ENCODE data around the gene MCRIP2. TPM values are rescaled to one million over a fixed set of nuclear protein-coding genes. Genes with fewer than 3 reads are reported as not detected.

Gene MCRIP2
- total and polyA plus RNA-seq, 4 donors: 10.4 to 28.9 (median 18.8) TPM

- ATAC-seq (ENCODE audit: low FRiP score) (no peak), DNase-seq (no peak)
- H3K4me3 ChIP-seq (ENCODE audit: low read length in 2 of 2): no peak overlapping the region
- H3K9me3 ChIP-seq (ENCODE audit: control insufficient read depth, low read length): no peaks in the 10 kb centered on the region
- no peaks in the 10 kb centered on the region for H3K27me3 ChIP-seq (ENCODE audit: control insufficient read depth in 1 of 2, insufficient read depth in 2 of 2, low read length in 1 of 2)
- H3K36me3 ChIP-seq (ENCODE audit: control insufficient read depth in 1 of 2, insufficient read depth in 2 of 2, low read length in 1 of 2): no peaks in the 10 kb centered on the region
- H3K27ac ChIP-seq (ENCODE audit: low read depth in 1 of 2, low read length in 2 of 2): no peak overlapping the region
- intact Hi-C loops (cut with DNase I): no loop called here
- H3K4me1 ChIP-seq (ENCODE audit: control insufficient read depth in 1 of 2, insufficient read depth in 2 of 2, low read length in 2 of 2): no peaks in the 10 kb centered on the region
- 93 to 95% methylated on average over 13 of the region's 13 CpGs for WGBS, 2 donors
Observed at GRCh38 chr16:643050-643368, 1.4 kb downstream of the MCRIP2 start.

DNA sequence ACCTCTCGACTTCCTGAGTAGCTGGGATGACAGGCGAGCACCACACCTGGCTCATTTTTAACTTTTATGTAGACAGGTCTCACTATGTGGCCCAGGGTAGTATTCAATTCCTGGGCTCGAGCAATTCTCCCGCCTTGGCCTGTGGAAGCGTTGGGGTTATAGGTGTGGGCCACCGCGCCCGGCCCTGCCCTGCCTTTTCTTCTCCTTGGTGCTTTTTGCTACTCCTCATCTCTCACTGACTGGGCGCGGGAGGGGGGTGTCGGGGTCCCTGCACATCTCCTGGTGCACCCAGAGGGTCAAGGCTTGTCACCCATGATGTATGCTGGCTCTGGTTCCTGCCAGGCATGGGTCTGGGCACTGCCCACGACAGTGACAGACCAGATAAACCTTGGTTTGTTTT lies 2.9 kb downstream of the MCRIP2 start:
- H3K9me3 ChIP-seq (ENCODE audit: control insufficient read depth, low read length): no peaks in the 10 kb centered on the region
- intact Hi-C loops (cut with DNase I): no loop called here
- ATAC-seq (ENCODE audit: low FRiP score) (no peak), DNase-seq (no peak)
- 88 to 90% methylated on average over 12 of the region's 12 CpGs for WGBS, 2 donors
- H3K36me3 ChIP-seq (ENCODE audit: control insufficient read depth in 1 of 2, insufficient read depth in 2 of 2, low read length in 1 of 2): no peaks in the 10 kb centered on the region
- no peak overlapping the region for H3K27ac ChIP-seq (ENCODE audit: low read depth in 1 of 2, low read length in 2 of 2)
- no peak overlapping the region for H3K4me3 ChIP-seq (ENCODE audit: low read length in 2 of 2)
- no peaks in the 10 kb centered on the region for H3K27me3 ChIP-seq (ENCODE audit: control insufficient read depth in 1 of 2, insufficient read depth in 2 of 2, low read length in 1 of 2)
- no peaks in the 10 kb centered on the region for H3K4me1 ChIP-seq (ENCODE audit: control insufficient read depth in 1 of 2, insufficient read depth in 2 of 2, low read length in 2 of 2)

DNA sequence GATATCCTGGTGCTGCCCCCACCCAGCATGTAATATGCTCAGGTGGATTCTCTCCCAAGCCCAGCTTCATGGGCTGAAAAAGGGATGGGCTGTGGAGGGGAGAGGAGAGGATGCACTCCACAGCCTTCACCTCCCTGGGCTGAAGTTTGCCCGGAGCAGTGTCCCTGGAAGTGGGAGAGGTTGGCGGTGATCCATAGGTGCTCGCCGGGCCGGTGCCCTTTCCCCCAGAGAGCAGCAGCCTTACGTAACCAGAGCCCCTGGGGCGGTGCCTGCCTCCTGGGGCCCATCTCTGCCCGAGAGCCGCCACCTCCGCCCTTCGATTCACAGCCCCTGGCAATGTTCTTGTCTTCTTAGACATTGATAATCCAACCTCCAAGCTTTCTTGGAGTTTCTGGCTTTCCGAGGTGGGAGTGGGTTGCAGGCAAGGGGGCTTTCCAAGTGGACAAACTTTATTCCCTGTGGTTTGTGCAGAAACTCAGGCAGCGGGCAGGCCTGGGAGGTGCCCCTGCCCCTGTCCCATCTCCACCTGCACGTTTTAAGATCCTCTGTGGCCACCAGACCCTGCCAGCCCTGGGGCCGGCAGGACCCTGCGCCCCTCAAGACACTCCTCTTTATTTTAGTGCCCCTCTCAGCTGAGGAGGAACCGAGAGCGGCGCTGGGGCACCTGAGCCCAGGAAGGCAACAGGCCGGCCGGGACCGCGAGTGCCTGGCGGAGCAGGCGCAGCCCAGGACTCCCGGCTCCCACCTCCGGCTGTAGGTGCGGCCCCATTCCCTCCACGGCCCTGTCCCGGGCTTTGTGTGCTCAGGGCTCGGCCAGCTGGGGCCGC lies 4.4 kb downstream of the MCRIP2 start:
- Histone ChIP-seq H3K4me3 (ENCODE audit: low read length in 2 of 2) (no peak overlapping the region), H3K9me3 (ENCODE audit: control insufficient read depth, low read length) (no peaks in the 10 kb centered on the region), H3K27ac (ENCODE audit: low read depth in 1 of 2, low read length in 2 of 2) (no peak overlapping the region), H3K36me3 (ENCODE audit: control insufficient read depth in 1 of 2, insufficient read depth in 2 of 2, low read length in 1 of 2) (no peaks in the 10 kb centered on the region), H3K27me3 (ENCODE audit: control insufficient read depth in 1 of 2, insufficient read depth in 2 of 2, low read length in 1 of 2) (no peaks in the 10 kb centered on the region), H3K4me1 (ENCODE audit: control insufficient read depth in 1 of 2, insufficient read depth in 2 of 2, low read length in 2 of 2) (no peaks in the 10 kb centered on the region)
- no peak for DNase-seq
- ATAC-seq (ENCODE audit: low FRiP score): no peak
- intact Hi-C loops (cut with DNase I): no loop called here
- WGBS, 2 donors: 75 to 79% methylated on average over 32 of the region's 32 CpGs

- ATAC-seq (ENCODE audit: low FRiP score): no peak
- no peaks in the 10 kb centered on the region for H3K36me3 ChIP-seq (ENCODE audit: control insufficient read depth in 1 of 2, insufficient read depth in 2 of 2, low read length in 1 of 2)
- DNase-seq: no peak
- H3K4me3 ChIP-seq (ENCODE audit: low read length in 2 of 2): no peak overlapping the region
- H3K9me3 ChIP-seq (ENCODE audit: control insufficient read depth, low read length): no peaks in the 10 kb centered on the region
- intact Hi-C loops (cut with DNase I): no loop called here
- H3K27me3 ChIP-seq (ENCODE audit: control insufficient read depth in 1 of 2, insufficient read depth in 2 of 2, low read length in 1 of 2): no peaks in the 10 kb centered on the region
- no peaks in the 10 kb centered on the region for H3K4me1 ChIP-seq (ENCODE audit: control insufficient read depth in 1 of 2, insufficient read depth in 2 of 2, low read length in 2 of 2)
- H3K27ac ChIP-seq (ENCODE audit: low read depth in 1 of 2, low read length in 2 of 2): no peak overlapping the region
- WGBS, 2 donors: 80 to 84% methylated on average over 22 of the region's 22 CpGs
Observed at GRCh38 chr16:646679-647172, 5.1 kb downstream of the MCRIP2 start.

DNA sequence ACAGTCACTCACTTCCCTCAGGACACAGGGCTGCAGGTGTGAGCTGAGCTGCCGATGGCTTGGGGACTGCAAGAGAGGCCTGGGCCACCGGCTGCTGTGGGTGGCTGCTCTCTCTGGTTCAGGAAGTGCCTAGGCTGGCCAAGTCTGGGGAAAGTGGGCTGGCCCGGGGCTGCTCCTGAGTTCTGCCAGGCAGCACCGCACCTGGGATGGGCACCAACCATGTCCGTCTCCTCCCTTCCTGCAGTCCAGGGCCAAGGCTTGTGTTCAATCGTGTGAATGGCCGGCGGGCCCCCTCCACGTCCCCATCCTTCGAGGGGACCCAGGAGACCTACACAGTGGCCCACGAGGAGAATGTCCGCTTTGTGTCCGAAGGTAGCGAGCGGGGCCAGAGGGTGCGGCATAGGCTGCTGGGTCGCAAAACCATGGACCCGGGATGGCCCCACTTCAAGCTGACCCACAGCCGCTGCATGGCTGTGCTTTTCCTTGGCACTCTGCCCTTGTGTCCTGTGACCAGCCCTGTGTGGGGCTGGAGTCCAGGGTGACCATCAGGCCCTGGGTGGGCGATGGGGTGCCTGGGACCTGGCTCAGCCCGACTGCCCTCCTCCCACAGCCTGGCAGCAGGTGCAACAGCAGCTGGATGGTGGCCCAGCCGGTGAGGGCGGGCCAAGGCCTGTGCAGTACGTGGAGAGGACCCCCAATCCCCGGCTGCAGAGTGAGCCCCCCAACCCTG lies 5.7 kb downstream of the MCRIP2 start:
- no peak for ATAC-seq (ENCODE audit: low FRiP score)
- Histone ChIP-seq H3K9me3 (ENCODE audit: control insufficient read depth, low read length) (no peaks in the 10 kb centered on the region), H3K27ac (ENCODE audit: low read depth in 1 of 2, low read length in 2 of 2) (no peak overlapping the region), H3K4me3 (ENCODE audit: low read length in 2 of 2) (no peak overlapping the region), H3K27me3 (ENCODE audit: control insufficient read depth in 1 of 2, insufficient read depth in 2 of 2, low read length in 1 of 2) (no peaks in the 10 kb centered on the region), H3K4me1 (ENCODE audit: control insufficient read depth in 1 of 2, insufficient read depth in 2 of 2, low read length in 2 of 2) (no peaks in the 10 kb centered on the region), H3K36me3 (ENCODE audit: control insufficient read depth in 1 of 2, insufficient read depth in 2 of 2, low read length in 1 of 2) (no peaks in the 10 kb centered on the region)
- 77 to 79% methylated on average over 25 of the region's 25 CpGs for WGBS, 2 donors
- intact Hi-C loops (cut with DNase I): no loop called here
- no peak for DNase-seq

- DNase-seq (no peak), ATAC-seq (ENCODE audit: low FRiP score) (no peak)
- H3K9me3 ChIP-seq (ENCODE audit: control insufficient read depth, low read length): no peaks in the 10 kb centered on the region
- intact Hi-C loops (cut with DNase I): no loop called here
- peak overlapping the region; percentile 64 to 68 for H3K4me3 ChIP-seq (ENCODE audit: low read length in 2 of 2)
- no peaks in the 10 kb centered on the region for H3K27me3 ChIP-seq (ENCODE audit: control insufficient read depth in 1 of 2, insufficient read depth in 2 of 2, low read length in 1 of 2)
- H3K4me1 ChIP-seq (ENCODE audit: control insufficient read depth in 1 of 2, insufficient read depth in 2 of 2, low read length in 2 of 2): no peaks in the 10 kb centered on the region
- 28 to 38% methylated on average over 24 of the region's 24 CpGs for WGBS, 2 donors
- H3K27ac ChIP-seq (ENCODE audit: low read depth in 1 of 2, low read length in 2 of 2): peak overlapping the region in 1 of 2 donors; percentile 53
- no peaks in the 10 kb centered on the region for H3K36me3 ChIP-seq (ENCODE audit: control insufficient read depth in 1 of 2, insufficient read depth in 2 of 2, low read length in 1 of 2)
Observed at GRCh38 chr16:648071-648780, 6.6 kb downstream of the MCRIP2 start.

GRCh38 chr16:648781-649589 lies 7.4 kb downstream of the MCRIP2 start, which contains the start of gene WDR90:
TSS of gene WDR90 (plus strand) at chr16:649365. CDS start at chr16:649417, 52 bp downstream.
- DNase-seq (peak; percentile 96 to 98), ATAC-seq (ENCODE audit: low FRiP score) (peak; percentile 93)
- WGBS, 2 donors: 1% methylated on average over 87 to 91 of the region's 91 CpGs
- intact Hi-C loops (cut with DNase I): no loop called here
- H3K4me1 ChIP-seq (ENCODE audit: control insufficient read depth in 1 of 2, insufficient read depth in 2 of 2, low read length in 2 of 2): no peaks in the 10 kb centered on the region
- no peaks in the 10 kb centered on the region for H3K9me3 ChIP-seq (ENCODE audit: control insufficient read depth, low read length)
- no peaks in the 10 kb centered on the region for H3K27me3 ChIP-seq (ENCODE audit: control insufficient read depth in 1 of 2, insufficient read depth in 2 of 2, low read length in 1 of 2)
- peak within 1 kb of the TSS; percentile 64 to 68 for H3K4me3 ChIP-seq (ENCODE audit: low read length in 2 of 2)
- no peaks in the 10 kb centered on the region for H3K36me3 ChIP-seq (ENCODE audit: control insufficient read depth in 1 of 2, insufficient read depth in 2 of 2, low read length in 1 of 2)
- H3K27ac ChIP-seq (ENCODE audit: low read depth in 1 of 2, low read length in 2 of 2): peak within 1 kb of the TSS in 1 of 2 donors; percentile 53

DNA sequence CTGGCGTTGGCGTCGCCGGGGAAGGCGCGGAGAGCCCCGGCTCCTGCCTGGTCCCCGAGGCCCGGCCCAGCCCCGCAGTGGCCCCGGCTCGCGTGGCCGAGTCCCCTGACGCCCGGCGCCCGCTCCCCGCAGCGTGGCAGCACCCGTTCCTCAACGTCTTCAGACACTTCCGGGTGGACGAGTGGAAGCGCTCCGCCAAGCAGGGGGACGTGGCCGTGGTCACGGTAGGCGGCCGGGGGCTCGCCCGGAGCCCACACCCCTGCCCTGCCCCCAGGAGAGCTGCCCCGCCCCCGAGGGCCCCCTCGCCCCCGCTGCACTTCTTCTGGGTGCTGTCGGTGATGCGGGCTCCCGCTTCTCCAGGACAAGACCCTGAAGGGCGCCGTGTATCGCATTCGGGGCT lies 8.0 kb downstream of the MCRIP2 start:
- WGBS, 2 donors: 1 to 2% methylated on average over 31 to 44 of the region's 44 CpGs

More for the DNA sequence above, 8.0 kb downstream of the MCRIP2 start:
- peak overlapping the region; percentile 29 to 68 for H3K4me3 ChIP-seq (ENCODE audit: low read length in 2 of 2)
- H3K36me3 ChIP-seq (ENCODE audit: control insufficient read depth in 1 of 2, insufficient read depth in 2 of 2, low read length in 1 of 2): no peaks in the 10 kb centered on the region
- ATAC-seq (ENCODE audit: low FRiP score): no peak
- DNase-seq: no peak
- H3K4me1 ChIP-seq (ENCODE audit: control insufficient read depth in 1 of 2, insufficient read depth in 2 of 2, low read length in 2 of 2): no peaks in the 10 kb centered on the region
- intact Hi-C loops (cut with DNase I): no loop called here
- H3K27ac ChIP-seq (ENCODE audit: low read depth in 1 of 2, low read length in 2 of 2): no peak overlapping the region
- H3K9me3 ChIP-seq (ENCODE audit: control insufficient read depth, low read length): no peaks in the 10 kb centered on the region
- H3K27me3 ChIP-seq (ENCODE audit: control insufficient read depth in 1 of 2, insufficient read depth in 2 of 2, low read length in 1 of 2): no peaks in the 10 kb centered on the region

All from aorta (tissue), 5 donors.